GM23248 (cell line): ENCODE results near the gene M1AP. TPM values are rescaled to one million over a fixed set of nuclear protein-coding genes. Genes with fewer than 3 reads are reported as not detected.

ENCODE experiments used
- DNase-seq: peaks from one replicate; pipeline ENCODE4 v3.0.0-alpha.2; 2015
- H2AFZ ChIP-seq: fragments of 200-600 bp; sonication (generic); 2 replicates; pipeline ENCODE4 v1.6.1; 2016; ENCODE audit warnings: antibody characterized with exemption
- H3F3A ChIP-seq: fragments of 200-600 bp; sonication (generic); 2 replicates; pipeline ENCODE4 v1.6.1; 2016; ENCODE audit warnings: mild to moderate bottlenecking, antibody characterized with exemption, mixed run types; ENCODE audit not compliant: insufficient read depth
- H3K27ac ChIP-seq: fragments of 200-600 bp; sonication (generic); 2 replicates; pipeline ENCODE4 v1.5.1; 2016; ENCODE audit warnings: mild to moderate bottlenecking
- H3K27me3 ChIP-seq: fragments of 200-600 bp; sonication (generic); replicated peaks from 2 replicates; pipeline ENCODE4 v1.6.1; 2016; ENCODE audit warnings: mild to moderate bottlenecking; ENCODE audit not compliant: insufficient read depth
- H3K36me3 ChIP-seq: fragments of 200-600 bp; sonication (generic); 2 replicates; pipeline ENCODE4 v1.6.1; 2016; ENCODE audit warnings: low read depth, mild to moderate bottlenecking
- H3K4me1 ChIP-seq: fragments of 200-600 bp; sonication (generic); 2 replicates; pipeline ENCODE4 v1.6.1; 2016; ENCODE audit warnings: mild to moderate bottlenecking; ENCODE audit not compliant: insufficient read depth
- H3K4me2 ChIP-seq: fragments of 200-600 bp; sonication (generic); one replicate; pipeline ENCODE4 v1.6.1; 2016; ENCODE audit warnings: mild to moderate bottlenecking; ENCODE audit not compliant: unreplicated experiment
- H3K4me3 ChIP-seq: fragments of 200-600 bp; sonication (generic); 2 replicates; pipeline ENCODE4 v1.5.1; 2016; ENCODE audit warnings: mild to moderate bottlenecking
- H3K79me2 ChIP-seq: fragments of 200-600 bp; sonication (generic); 2 replicates; pipeline ENCODE4 v1.6.1; 2016; ENCODE audit warnings: mild to moderate bottlenecking; ENCODE audit not compliant: insufficient read depth
- H3K9ac ChIP-seq: fragments of 200-600 bp; sonication (generic); 2 replicates; pipeline ENCODE4 v1.6.1; 2016; ENCODE audit warnings: mild to moderate bottlenecking
- H3K9me2 ChIP-seq: fragments of 200-600 bp; sonication (generic); 2 replicates; pipeline ENCODE4 v1.6.1; 2016; ENCODE audit warnings: mixed run types, mild to moderate bottlenecking, moderate library complexity; ENCODE audit not compliant: insufficient read depth
- H3K9me3 ChIP-seq: fragments of 200-600 bp; sonication (generic); one replicate; pipeline ENCODE4 v1.6.1; 2017; ENCODE audit warnings: low read depth
- H4K20me1 ChIP-seq: fragments of 200-600 bp; sonication (generic); 2 replicates; pipeline ENCODE4 v1.6.0; 2016; ENCODE audit not compliant: insufficient read depth
- EZH2 ChIP-seq: fragments of 200-600 bp; sonication (generic); IDR thresholded peaks from 2 replicates; pipeline ENCODE4 v1.6.1; 2018; ENCODE audit warnings: antibody characterized with exemption, mild to moderate bottlenecking; ENCODE audit not compliant: insufficient read depth, poor library complexity, severe bottlenecking
- EZH2phosphoT487 ChIP-seq: fragments of 200-600 bp; sonication (generic); IDR thresholded peaks from 2 replicates; pipeline ENCODE4 v1.6.1; 2018; ENCODE audit warnings: antibody characterized with exemption, moderate library complexity, mild to moderate bottlenecking, low read depth; ENCODE audit not compliant: insufficient read depth
- WGBS, 2 experiments: methylation state at CpG; one replicate each; pipeline ENCODE4 v1.1.6; 2015 to 2017; ENCODE audit warnings: low lambda C conversion rate in 2 of 2, low coverage in 1 of 2; ENCODE audit errors: missing lambda C conversion rate in 2 of 2; 5-methylcytosine and 5-hydroxymethylcytosine counted together
- in situ Hi-C: fragments of 300-500 bp; cut with MboI; formaldehyde crosslinking; loops from 2 replicates; pipeline ENCODE4 v1.15.0; 2020
- polyA plus RNA-seq: library from polyadenylated mRNA; unstranded; fragments of >200 nt; fragmentation: Nextera tagmentation; extraction: Ambion mirVana; gene quantifications from 2 replicates; pipeline ENCODE4 v1.2.1, GENCODE V29; 2016
- total RNA-seq: library from RNA; depleted of rRNA; stranded (reverse); fragments of >200 nt; shearing (Covaris generic); gene quantifications from 2 replicates; pipeline ENCODE4 v1.2.3, GENCODE V29; 2014

The M1AP gene
- total and polyA plus RNA-seq, 2 experiments from 2014 or later: 0.18 to 1.5 TPM

- in situ Hi-C loops: no loop called here
- Histone ChIP-seq H3K4me2 (no peak overlapping the region), H3K9ac (no peak overlapping the region), H4K20me1 (no peaks in the 10 kb centered on the region), H3K9me3 (no peaks in the 10 kb centered on the region), H3F3A (peaks cover 15% of the 10 kb centered on the region; the same call in 1 of the 2 replicates), H3K4me1 (peaks cover 10% of the 10 kb centered on the region), H3K9me2 (no peaks in the 10 kb centered on the region), H3K27me3 (peaks cover 36% of the 10 kb centered on the region), H2AFZ (no peak overlapping the region), H3K27ac (no peak overlapping the region), H3K36me3 (no peaks in the 10 kb centered on the region), H3K79me2 (no peaks in the 10 kb centered on the region), H3K4me3 (no peak overlapping the region)
- DNase-seq: peak; percentile 75
- TF ChIP-seq EZH2phosphoT487: no peak
- no peak for TF ChIP-seq EZH2
- 0 to 3% methylated on average over 1 of the region's 1 CpG for WGBS, 2 experiments
Measured at GRCh38 chr2:74602586-74603281, 45.4 kb downstream of the M1AP start.

DNA sequence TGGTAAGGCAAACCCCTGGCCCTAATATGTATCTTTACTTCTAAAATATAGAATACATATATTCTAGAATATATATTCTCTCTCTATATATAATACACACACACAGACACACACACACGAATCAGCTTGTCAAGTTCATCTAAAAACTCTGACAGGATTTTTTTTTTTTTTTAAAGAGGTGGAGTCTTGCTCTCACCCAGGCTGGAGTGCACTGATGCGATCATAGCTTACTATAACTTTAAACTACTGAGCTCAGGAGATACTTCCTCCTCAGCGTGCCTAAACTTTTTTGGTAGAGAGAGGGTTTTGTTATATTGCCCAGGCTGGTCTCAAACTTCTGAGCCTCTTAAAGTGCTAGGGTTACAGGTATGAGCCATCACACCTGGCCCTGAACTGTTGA, 48.5 kb downstream of the M1AP start:
- no peak overlapping the region for H3K9ac ChIP-seq
- H3K79me2 ChIP-seq: no peaks in the 10 kb centered on the region
- H3K4me2 ChIP-seq: no peak overlapping the region
- no peak for DNase-seq
- in situ Hi-C loops: no loop called here
- no peak overlapping the region for H2AFZ ChIP-seq
- H3F3A ChIP-seq: peaks cover 15% of the 10 kb centered on the region; the same call in 1 of the 2 replicates
- no peaks in the 10 kb centered on the region for H3K9me2 ChIP-seq
- H3K27me3 ChIP-seq: peaks cover 27% of the 10 kb centered on the region
- no peaks in the 10 kb centered on the region for H4K20me1 ChIP-seq
- H3K9me3 ChIP-seq: no peaks in the 10 kb centered on the region
- H3K4me3 ChIP-seq: no peak overlapping the region
- H3K27ac ChIP-seq: no peak overlapping the region
- H3K4me1 ChIP-seq: peaks cover 10% of the 10 kb centered on the region
- TF ChIP-seq EZH2phosphoT487: no peak
- TF ChIP-seq EZH2: no peak
- WGBS, 2 experiments: 39 to 46% methylated on average over 3 of the region's 3 CpGs
- no peaks in the 10 kb centered on the region for H3K36me3 ChIP-seq

DNA sequence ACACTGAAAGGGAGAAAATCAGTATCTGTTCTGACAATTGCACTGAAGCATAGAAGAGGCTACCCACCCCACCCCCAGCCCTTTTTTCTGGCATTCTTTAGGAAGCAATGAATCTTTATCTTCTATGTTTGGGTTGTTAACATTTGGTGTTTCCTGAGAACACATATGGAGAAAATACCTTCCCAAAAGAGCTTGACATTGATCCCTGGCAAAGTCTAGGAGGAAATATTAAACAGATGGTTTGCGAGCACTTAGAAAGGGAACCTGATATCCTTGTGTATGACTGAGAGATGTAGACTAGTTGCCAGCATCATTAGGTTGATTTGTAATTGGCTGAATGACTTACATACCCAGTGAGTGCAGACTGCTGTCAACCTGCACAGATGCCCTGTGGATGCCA, 50.7 kb downstream of the M1AP start:
- H3K27ac ChIP-seq: no peak overlapping the region
- in situ Hi-C loops: no loop called here
- no peaks in the 10 kb centered on the region for H3K36me3 ChIP-seq
- H2AFZ ChIP-seq: no peak overlapping the region
- no peaks in the 10 kb centered on the region for H3K79me2 ChIP-seq
- no peak overlapping the region for H3K4me3 ChIP-seq
- no peaks in the 10 kb centered on the region for H3K9me3 ChIP-seq
- no peaks in the 10 kb centered on the region for H3K9me2 ChIP-seq
- no peak overlapping the region for H3K4me2 ChIP-seq
- TF ChIP-seq EZH2: no peak
- TF ChIP-seq EZH2phosphoT487: no peak
- peaks cover 16% of the 10 kb centered on the region for H3F3A ChIP-seq
- no peak overlapping the region for H3K9ac ChIP-seq
- no peaks in the 10 kb centered on the region for H4K20me1 ChIP-seq
- no peak for DNase-seq
- peaks cover 11% of the 10 kb centered on the region for H3K4me1 ChIP-seq
- WGBS, 2 experiments: 0 to 6% methylated on average over 1 of the region's 1 CpG
- peaks cover 19% of the 10 kb centered on the region for H3K27me3 ChIP-seq

DNA sequence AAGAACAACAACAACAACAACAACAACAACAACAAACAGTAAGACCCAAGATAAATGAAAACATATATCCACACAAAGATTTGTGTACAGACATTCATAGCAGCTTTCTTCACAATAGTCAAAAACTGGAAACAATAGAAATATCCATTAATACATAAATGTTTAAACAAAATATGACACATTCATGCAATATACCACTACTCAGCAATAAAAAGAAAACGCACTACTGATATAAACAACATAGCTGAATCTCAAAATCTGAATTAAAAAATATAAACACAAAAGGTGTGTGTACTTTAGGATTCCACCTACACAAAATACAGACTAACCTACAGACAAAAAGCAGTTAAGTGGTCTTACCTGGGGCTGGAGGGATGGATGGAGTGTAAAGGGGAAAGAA, 51.5 kb downstream of the M1AP start:
- H2AFZ ChIP-seq: no peak overlapping the region
- no peak overlapping the region for H3K27ac ChIP-seq
- no peak for TF ChIP-seq EZH2
- no peak for TF ChIP-seq EZH2phosphoT487
- H3K9ac ChIP-seq: no peak overlapping the region
- H3K4me2 ChIP-seq: no peak overlapping the region
- H3K9me2 ChIP-seq: no peaks in the 10 kb centered on the region
- DNase-seq: no peak
- peaks cover 6% of the 10 kb centered on the region for H3K4me1 ChIP-seq
- H3K4me3 ChIP-seq: no peak overlapping the region
- H3F3A ChIP-seq: peaks cover 7% of the 10 kb centered on the region
- no peaks in the 10 kb centered on the region for H3K9me3 ChIP-seq
- H4K20me1 ChIP-seq: no peaks in the 10 kb centered on the region
- 48 to 49% methylated on average over 1 of the region's 1 CpG for WGBS, 2 experiments
- in situ Hi-C loops: no loop called here
- H3K27me3 ChIP-seq: peaks cover 18% of the 10 kb centered on the region
- H3K36me3 ChIP-seq: no peaks in the 10 kb centered on the region
- H3K79me2 ChIP-seq: no peaks in the 10 kb centered on the region
